Gastrocnemius medialis (tissue), 4 donors: Measurements from ENCODE around the gene TIPIN.

Experiments used
- CTCF ChIP-seq, 5 experiments: fragments of 450-650 bp in 3 of 5; fragments of 200-600 bp in 2 of 5; sonication (generic) in 2 of 5; IDR thresholded peaks in 4 of 5; conservative IDR thresholded peaks in 1 of 5; 1 replicate in 4 of 5; 2 replicates in 1 of 5; pipeline ENCODE4 v1.5.1; 2016 to 2019; ENCODE audit warnings: antibody characterized with exemption in 5 of 5, mild to moderate bottlenecking in 3 of 5, moderate library complexity in 3 of 5
- POLR2A ChIP-seq, 2 donors: fragments of 450-650 bp; IDR thresholded peaks; one replicate each; pipeline ENCODE4 v1.6.1; 2017; ENCODE audit warnings: antibody characterized with exemption in 2 of 2, mild to moderate bottlenecking in 2 of 2, moderate library complexity in 2 of 2

- TF ChIP-seq CTCF (IDR thresholded peaks at IDR 0.05 in 4 of 5, conservative IDR thresholded peaks at IDR 0.05 in 1 of 5): no peak
- no peak for TF ChIP-seq POLR2A (IDR thresholded peaks at IDR 0.05)
These were observed 53.8 kb downstream of the TIPIN start for GRCh38 chr15:66302489-66303278.
